GM18511 (cell line): ENCODE data around the gene SNX25.

Source experiments
- ATAC-seq: cut with Tn5 transposase; IDR thresholded peaks from one replicate; pipeline ENCODE4 v1.9.1; 2021; ENCODE audit warnings: mild to moderate bottlenecking, moderate library complexity; ENCODE audit not compliant: unreplicated experiment

The SNX25 gene

DNA sequence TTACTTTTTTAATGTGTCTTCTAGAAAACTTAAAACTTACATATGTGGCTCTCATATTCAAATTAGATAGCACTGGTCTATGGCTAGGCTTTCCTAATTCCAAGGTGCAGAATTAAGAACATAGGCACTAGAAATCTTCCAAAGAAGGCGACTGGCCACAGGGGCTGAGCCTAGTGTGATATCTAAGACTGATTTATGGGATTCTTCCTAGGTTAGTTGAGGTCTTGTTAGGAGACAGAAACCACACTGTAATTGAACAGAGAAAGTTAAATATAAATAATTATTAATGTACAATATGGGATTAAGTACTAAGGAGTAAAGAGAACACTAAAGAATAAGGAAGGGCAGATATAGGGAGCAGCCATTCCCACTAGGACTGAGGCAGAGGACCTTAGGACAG, 48.3 kb downstream of the SNX25 start:
- ATAC-seq, result no peak

DNA sequence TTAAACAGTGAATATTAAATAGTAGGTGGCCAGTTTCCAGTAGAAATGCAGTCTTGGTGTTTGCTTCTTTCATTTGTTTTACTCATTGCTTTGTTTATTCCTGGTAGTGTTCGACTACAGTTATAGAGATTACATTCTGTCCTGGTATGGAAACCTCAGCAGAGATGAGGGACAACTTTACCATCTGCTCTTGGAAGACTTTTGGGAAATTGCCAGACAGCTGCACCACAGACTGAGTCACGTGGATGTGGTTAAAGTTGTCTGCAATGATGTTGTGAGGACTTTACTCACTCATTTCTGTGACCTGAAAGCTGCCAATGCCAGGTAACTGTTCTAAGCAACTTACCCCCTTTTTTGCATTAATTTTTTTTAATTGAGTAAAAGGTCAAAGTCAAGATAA, 49.3 kb downstream of the SNX25 start:
- ATAC-seq, result peak; percentile 45

DNA sequence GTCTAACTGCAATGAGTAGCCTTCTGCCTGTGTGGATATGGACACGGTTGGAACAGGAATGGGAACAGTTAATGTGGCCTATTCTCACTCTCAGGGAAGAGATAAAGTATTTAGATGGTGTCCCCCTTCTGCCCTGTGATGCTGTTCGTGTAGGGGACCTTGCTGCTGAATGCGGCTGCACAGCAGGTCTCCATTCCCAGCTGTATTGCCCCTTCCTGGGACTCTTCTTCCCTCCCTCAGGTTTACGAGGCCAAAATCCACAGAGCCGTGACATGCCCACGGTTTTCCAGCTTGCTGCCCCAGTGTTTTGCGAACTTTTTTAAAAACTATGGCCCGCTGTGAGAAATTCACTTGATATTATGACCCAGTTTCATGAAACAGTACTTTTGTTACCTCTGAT, 50.3 kb downstream of the SNX25 start:
- no peak for ATAC-seq

DNA sequence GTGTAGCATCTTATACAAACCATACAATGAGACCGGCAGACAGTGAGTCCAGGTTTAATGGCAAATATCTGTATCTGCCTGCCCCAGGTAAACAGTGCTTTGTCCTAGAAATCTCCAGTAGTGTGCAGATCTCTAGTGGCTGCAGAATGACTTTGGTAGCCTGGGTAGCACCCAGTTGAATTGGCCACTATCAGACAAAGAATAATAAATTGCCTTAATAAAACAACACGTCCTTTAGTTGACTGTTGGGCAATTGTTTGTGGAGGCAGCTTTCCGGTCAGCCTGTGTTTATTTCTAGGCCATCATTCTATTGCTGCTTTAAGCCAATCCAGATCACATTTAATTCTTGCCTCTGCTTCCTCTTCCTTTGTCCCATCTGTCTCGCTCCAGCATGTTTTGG, 52.5 kb downstream of the SNX25 start:
- no peak for ATAC-seq

DNA sequence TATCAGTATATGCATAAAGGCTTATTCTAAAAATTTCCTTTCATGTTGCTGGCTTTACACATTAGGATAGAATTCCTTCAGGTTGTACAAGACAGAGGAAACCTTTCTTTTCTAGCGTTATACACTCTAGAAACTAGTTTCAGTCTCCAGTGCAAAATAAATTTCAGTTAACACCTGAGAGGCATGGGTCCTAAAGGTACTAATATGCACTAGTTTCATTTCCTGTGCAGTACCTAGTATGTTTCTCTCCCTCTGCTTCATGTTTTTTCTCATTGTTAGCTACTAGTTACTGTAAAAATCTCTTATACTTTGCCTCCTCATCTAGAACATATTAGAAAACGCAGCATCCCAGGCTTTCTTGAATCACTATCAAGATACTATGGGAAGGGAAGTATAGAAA, 54.0 kb downstream of the SNX25 start:
- ATAC-seq, result peak; percentile 71

DNA sequence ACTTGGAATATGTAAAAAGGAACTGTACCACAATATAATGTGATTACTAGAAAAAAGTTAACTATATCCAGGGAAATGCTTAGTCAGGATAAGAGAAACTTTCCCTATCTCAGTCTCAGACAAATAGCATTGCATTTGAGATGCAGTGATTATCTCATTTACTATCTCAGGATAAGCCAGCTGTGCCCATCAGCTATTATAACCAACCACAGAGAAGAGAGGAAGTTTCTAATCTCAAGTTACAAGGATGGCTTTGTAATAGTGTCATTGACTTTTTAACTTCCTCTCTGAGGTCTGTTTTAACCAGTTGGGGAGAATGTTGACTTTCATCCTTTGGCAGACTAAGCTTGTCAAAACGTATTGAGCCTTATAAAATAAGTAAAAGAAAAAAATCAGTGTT, 56.5 kb downstream of the SNX25 start:
- peak; percentile 92 for ATAC-seq

DNA sequence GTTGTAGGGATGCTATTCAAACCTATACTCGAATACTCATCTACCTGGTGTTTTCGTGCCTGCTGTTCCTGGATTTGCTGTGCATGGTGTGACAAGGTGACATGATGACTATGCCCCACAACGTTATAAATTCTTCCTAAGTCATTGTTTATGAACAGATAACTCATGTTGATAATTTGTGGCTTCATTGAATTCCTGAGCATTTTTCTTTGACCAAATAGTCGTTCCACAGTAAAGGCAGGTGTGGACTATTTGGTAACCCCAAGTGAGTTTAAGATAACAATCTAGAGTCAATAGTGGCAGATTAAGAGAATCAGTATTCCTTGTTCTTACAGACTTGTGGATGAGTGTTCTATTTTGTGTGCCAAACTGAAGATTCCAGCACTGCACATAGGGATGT, 59.9 kb downstream of the SNX25 start:
- no peak for ATAC-seq

DNA sequence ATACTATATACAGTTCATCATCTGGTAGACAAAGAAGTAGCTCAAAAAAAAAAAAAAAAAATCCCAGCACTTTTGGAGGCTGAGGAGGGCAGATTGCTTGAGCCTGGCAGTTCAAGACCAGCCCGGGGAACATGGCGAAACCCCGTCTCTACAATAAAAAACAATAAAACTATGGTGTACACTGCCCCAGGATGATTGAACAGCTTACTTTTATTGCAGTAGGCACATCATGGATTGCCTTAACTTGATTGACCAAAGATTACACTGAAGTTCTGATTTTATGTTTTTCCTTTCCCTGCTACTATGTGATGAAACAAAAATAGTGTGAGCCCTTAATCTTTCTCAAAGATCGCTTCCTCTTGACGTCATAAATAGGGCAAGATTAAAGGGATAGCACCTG, 60.6 kb downstream of the SNX25 start:
- ATAC-seq, result no peak

DNA sequence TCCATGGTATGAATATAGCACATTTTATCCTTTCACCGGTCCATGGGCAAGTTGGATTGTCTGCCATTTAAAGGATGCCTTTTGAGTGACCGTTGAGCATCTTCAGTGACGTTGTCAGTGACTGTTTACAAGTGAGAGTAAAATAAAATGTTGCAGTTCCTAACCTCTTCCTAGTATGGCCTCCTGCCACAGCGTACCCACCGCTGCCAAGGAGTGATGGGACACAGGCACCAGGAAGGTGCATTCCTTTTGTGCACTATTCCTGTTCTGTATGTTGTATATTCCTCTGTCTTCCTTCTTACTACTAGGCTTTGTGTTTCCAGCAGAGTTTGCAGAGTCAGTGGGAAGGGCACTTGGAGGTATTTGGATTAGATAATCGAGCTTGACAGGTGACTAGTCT, 61.5 kb downstream of the SNX25 start:
- no peak for ATAC-seq

DNA sequence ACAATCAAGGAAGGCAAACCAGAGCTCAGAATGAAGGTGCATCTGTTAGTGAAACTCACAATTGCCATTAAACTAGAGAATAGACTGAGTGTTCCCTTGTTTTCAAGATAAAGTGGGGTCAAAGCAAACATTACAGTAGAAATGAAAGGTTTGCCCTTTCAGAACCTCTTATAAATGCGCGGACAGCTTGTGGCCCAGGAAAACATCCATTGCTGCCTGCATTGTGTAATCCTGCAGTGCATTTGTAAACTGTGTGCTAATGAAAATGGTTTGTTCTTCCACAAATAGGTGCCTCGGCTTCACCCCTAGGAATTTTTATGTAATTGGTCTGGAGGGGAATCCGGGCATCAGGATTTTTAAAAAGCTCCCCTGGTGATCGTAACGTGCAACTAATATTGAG, 62.8 kb downstream of the SNX25 start:
- ATAC-seq, result no peak

DNA sequence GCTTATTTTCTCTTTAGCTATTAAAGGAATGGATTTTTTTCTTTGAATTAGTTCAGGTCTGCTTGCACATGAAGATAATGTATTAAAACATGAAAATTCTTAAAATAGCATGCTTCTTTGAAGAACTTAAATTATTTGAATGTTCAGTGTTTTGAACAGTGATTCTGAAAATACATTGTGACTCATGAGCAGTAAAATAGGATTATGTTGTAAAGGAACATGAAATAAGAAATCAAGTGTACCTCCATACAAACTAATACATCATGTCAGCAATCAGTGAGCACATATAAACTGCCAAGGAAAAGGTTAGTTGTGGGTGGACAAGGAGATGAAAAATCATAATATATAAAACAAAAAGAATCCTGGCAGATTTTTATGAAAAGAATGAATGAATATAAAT, 66.1 kb downstream of the SNX25 start:
- ATAC-seq, result no peak

DNA sequence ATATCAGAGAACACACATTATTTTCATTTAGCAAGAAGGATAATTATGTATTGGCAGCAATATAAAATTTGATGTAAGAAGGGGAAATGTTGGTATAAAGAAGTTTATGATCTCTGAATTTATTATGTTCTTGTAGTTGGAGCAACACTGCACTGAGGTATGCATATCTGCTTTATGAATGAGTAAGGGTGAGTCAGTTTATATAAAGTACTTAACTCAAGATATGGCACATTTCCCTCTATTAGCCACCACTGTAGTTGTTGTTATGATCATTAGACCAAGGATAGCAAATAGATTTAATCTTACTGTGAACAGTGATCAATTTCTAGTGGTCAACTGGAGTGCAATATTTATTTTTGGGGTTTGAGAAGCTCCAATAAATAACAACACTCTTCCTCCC, 66.6 kb downstream of the SNX25 start:
- ATAC-seq, result no peak

DNA sequence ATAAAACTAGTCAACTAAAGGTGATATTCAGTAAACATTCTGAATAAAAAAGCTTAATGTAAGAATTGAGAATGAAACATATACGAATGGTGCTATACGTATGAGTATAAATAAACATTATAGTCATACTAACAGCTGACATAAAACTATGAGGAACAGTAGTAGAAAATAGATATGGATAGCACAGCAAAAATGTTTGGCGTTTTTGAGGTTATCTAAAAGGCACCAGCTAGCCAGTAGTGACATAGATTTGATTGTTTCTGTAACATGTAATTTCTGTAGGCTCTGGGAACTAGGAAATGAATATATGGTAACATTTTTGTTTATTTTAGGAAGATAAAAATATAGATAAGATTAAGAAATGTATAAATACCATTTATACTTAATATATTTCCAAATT, 69.3 kb downstream of the SNX25 start:
- ATAC-seq, result no peak

DNA sequence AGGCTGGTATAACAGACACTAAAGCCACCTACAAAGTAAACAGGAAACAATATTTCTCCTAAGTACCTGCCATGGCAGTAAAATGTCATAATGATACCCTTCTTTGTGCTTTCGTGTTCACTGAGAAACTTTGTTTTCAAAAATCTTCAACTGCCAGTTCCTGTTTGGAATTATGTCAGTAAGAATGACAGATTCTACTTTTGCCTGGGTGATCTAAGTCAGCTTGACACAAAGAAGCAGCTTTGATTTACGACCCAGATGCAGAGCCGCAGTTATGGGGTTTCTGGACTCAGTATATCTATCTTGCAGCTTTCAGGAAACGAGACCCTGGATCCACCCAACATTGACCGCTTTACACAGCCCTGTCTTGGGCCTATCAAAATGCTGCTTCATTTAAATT, 71.2 kb downstream of the SNX25 start:
- no peak for ATAC-seq

DNA sequence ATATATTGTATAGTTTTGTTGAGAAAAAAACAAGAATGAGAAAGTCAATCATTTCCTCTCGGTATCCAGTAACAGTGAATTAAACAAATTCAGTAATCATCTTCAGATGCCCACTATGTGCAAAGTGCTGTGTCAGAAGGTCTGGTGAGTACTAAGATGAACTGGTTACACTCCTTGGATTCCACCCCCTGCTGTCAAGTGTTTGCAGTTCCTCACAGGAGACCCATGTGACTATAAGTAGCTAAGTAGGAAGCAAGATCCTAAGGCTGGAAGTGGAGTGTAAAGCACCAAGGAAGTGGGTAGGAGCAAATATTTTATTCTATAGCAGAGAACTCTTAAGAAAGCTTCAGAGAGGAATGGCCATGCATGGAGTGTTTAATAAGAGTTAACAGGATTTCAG, 73.6 kb downstream of the SNX25 start:
- ATAC-seq, result no peak

DNA sequence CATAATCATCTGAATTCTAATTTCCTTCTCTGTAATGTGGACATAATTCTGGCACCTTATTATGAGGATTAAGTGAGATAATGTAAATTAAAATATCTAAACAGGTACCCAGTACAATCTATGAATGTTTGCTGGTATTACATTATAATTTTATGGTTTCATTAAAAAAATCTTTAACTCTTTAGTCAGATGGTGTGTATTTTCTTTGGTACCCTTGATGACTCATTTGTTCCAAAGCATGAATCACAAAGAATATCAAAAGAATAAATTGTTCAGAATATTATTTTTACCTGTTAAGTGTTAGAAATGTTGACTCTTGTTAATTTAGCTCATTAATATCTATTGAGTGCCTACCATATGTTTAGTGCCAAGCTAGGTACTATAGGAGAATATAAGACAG, 74.3 kb downstream of the SNX25 start:
- ATAC-seq, result no peak

DNA sequence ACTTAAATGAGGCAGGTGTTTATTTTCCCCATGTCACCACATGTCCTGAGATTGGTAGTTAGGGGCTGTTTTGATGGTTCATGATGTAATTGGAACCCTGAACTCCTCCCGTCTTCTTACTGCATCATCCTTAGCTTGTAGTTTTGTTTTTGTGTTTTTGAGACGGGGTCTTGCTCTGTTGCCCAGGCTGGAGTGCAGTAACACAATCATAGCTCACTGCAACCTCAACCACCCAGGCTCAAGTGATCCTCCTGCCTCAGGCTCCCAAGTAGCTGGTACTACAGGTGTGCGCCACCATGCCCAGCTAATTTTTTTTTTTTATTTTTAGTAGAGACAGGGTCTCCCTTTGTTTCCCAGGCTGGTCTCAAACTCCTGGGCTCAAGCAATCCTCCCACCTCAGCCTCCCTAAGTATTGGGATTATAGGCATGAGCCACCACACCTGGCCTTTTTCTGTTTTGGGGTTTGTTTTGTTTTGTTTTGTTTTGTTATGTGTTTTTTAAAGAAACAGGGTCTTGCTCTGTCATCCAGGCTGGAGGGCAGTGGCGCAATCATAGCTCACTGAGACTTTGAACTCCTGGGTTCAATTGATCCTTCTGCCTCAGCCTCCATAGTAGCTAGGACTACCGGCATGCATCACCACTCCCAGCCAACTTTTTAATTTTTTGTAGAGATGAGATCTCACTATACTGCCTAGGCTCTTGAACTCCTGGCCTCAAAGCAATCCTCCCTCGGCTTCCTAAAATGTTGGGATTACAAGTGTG, 76.4 kb downstream of the SNX25 start:
- no peak for ATAC-seq

DNA sequence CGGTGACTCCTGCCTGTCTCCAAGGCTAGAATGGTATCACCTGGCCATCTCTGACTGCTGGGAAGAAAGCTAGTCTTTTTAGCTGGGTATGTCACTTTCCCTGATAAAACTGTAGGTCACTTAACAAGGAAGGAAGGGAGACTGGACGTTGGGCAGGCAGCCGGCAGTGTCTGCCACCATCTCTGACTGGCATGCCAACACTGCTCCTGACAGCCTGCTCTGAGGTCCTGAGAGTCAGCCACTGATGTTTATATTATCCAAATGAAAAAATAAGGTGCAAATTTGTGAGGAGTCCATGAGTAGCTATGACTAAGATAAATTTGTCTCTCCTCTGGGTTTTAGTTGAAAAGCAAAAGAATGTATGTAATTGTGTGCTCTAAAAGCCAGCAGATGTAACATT, 77.2 kb downstream of the SNX25 start:
- ATAC-seq, result no peak

DNA sequence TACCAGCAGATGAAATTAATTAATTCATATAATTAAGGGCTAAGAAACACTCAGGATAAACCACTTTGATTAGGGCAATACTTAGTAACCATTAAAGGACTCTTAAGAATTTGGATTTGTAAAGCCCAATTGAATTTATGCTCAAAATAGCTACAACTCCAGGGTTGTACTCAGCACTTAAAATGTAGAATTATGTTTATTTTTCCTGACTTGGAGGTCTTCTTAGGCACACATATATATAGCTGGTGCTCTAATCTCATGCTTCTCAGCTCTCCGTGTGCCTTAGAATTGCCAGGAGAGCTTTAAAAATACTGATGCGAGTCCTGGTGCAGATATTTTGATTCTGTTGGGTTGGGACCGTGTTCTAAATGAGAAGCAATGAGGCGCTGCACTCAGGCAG, 77.6 kb downstream of the SNX25 start:
- no peak for ATAC-seq

DNA sequence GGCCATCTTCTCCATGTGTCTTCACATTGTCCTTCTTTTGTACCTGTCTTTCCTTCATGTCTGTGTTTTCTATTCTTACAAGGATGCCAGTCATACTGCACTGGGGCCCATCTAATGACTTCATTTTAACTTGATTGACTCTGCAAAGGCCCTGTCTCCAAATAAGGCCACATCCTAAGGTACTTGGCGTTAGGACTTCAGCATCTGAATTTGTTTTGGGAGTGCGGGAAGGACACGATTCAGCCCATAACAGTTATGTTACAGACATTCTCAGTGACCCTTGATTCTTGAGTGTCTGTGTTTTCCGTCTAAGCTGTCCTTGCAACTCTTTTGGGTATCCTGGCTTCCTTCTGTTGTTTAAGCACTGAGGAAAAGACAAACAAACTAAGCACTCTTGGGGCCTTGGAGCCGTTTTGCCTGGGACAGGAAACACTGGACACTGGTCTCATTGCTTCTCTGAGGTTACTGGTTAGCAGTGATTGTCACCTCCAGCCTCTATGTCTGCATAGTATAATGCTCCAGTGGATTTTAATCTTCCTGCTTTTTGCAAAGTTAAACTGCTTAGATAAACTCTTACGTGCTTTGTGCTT, 80.7 kb downstream of the SNX25 start:
- no peak for ATAC-seq

DNA sequence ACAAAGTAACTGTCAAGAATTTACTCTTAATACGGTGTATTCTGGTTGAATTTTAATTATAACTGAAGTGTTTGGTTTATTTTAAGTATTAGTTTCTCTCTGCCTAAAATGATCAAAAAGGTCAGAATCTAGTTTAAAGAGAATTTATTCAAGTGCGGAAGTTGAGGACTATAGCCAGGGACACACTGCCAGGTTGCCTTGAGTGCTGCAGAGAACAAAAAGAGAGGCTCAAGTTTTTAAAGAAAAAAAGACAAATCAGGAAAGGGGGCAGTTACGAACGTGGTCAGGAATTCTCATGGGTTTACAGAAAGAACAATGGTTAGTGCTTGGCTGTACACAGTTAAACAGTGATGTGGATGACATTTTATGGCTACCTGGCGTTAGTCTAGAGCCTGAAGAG, 81.3 kb downstream of the SNX25 start:
- no peak for ATAC-seq

DNA sequence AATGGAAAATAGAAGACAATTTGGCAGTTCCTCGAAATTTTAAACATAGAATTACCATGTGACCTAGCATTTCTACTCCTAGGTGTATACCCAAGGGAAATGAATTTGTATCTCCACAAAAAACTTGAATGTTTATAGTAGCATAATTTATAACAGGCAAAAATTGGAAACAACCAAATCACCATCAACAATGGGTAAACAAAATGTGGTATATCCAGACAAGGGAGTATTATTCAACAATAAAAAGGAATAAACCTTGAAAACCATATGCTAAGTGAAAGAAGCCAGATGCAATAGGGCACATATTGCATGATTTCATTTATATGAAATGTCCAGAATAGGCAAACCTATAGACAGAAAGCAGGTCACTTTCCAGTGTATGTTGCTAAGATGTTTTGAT, 83.8 kb downstream of the SNX25 start:
- ATAC-seq, result no peak
